ENCODE results near the gene DAP3.
"Not testable (repeated sequence)": the region's sequence is repeated elsewhere in the genome, so short reads cannot be mapped to it uniquely, and the experiment has no call there.

The DAP3 gene

GRCh38 chr1:155687705-155688323 lies 1.1 kb upstream of the DAP3 start:
- not testable (repeated sequence) for DNase-seq

GRCh38 chr1:155688324-155689080 lies 389 bp upstream of the DAP3 start, which contains the start of gene YY1AP1:
TSS of gene YY1AP1 (minus strand) at chr1:155688774. CDS start at chr1:155680436, 8,338 bp downstream.
- peak; percentile 88 for DNase-seq

GRCh38 chr1:155691992-155692528 lies 3.2 kb downstream of the DAP3 start:
- no peak for DNase-seq

GRCh38 chr1:155694167-155694566 lies 5.3 kb downstream of the DAP3 start:
- no peak for DNase-seq

GRCh38 chr1:155695072-155695471 lies 6.2 kb downstream of the DAP3 start:
- no peak for DNase-seq

GRCh38 chr1:155695608-155696007 lies 6.7 kb downstream of the DAP3 start:
- no peak for DNase-seq

GRCh38 chr1:155696524-155696923 lies 7.6 kb downstream of the DAP3 start:
- DNase-seq = no peak

- DNase-seq = no peak
Observed at GRCh38 chr1:155697046-155697445, 8.2 kb downstream of the DAP3 start.

GRCh38 chr1:155697616-155698015 lies 8.7 kb downstream of the DAP3 start:
- DNase-seq = not testable (repeated sequence)

GRCh38 chr1:155698382-155699038 lies 9.6 kb downstream of the DAP3 start:
- no peak for DNase-seq

- DNase-seq = not testable (repeated sequence)
Observed at GRCh38 chr1:155699062-155699461, 10.2 kb downstream of the DAP3 start.

GRCh38 chr1:155701675-155702074 lies 12.8 kb downstream of the DAP3 start:
- DNase-seq = not testable (repeated sequence)

- no peak for DNase-seq
Observed at GRCh38 chr1:155703216-155703615, 14.3 kb downstream of the DAP3 start.

- DNase-seq = not testable (repeated sequence)
Observed at GRCh38 chr1:155704414-155704813, 15.5 kb downstream of the DAP3 start.

GRCh38 chr1:155706139-155706538 lies 17.2 kb downstream of the DAP3 start:
- no peak for DNase-seq

- no peak for DNase-seq
Observed at GRCh38 chr1:155709391-155709790, 20.5 kb downstream of the DAP3 start.

GRCh38 chr1:155711457-155711856 lies 22.6 kb downstream of the DAP3 start:
- DNase-seq = not testable (repeated sequence)

GRCh38 chr1:155712636-155713035 lies 23.7 kb downstream of the DAP3 start:
- not testable (repeated sequence) for DNase-seq

- no peak for DNase-seq
Observed at GRCh38 chr1:155713075-155713474, 24.2 kb downstream of the DAP3 start.

- DNase-seq = not testable (repeated sequence)
Observed at GRCh38 chr1:155715056-155715455, 26.2 kb downstream of the DAP3 start.

- no peak for DNase-seq
Observed at GRCh38 chr1:155715777-155716176, 26.9 kb downstream of the DAP3 start.

- DNase-seq = no peak
Observed at GRCh38 chr1:155717041-155717440, 28.1 kb downstream of the DAP3 start.

GRCh38 chr1:155718524-155719115 lies 29.7 kb downstream of the DAP3 start:
- DNase-seq = not testable (repeated sequence)

All from CD4-positive, alpha-beta T cell treated with Interleukin-15 for 1 hour (primary cell).